HL-60 (cell line): ENCODE data around the gene PACSIN3.

Experiments used
- DNase-seq, 2 experiments: peaks; one replicate each; pipeline ENCODE4 v3.0.0-alpha.2; 2010 to 2020; ENCODE audit warnings: low read depth in 1 of 2, low spot score in 1 of 2
- H3K27ac ChIP-seq: fragments of 250-450 bp; sonication (Bioruptor Pico); replicated peaks from 2 replicates; pipeline ENCODE4 v1.5.1; 2020; ENCODE audit warnings: mild to moderate bottlenecking, moderate library complexity
- H3K27me3 ChIP-seq: fragments of 250-450 bp; sonication (Bioruptor Pico); 2 replicates; pipeline ENCODE4 v1.5.1; 2021; ENCODE audit warnings: mild to moderate bottlenecking, moderate library complexity; ENCODE audit not compliant: insufficient read depth, poor library complexity, severe bottlenecking
- H3K4me3 ChIP-seq: replicated peaks from 2 replicates; pipeline ENCODE4 v1.5.1; 2011; ENCODE audit warnings: mild to moderate bottlenecking, control low read depth, low read length; ENCODE audit not compliant: insufficient read depth
- GABPA ChIP-seq: IDR thresholded peaks from 2 replicates; pipeline ENCODE4 v1.6.1; 2012; ENCODE audit warnings: low read depth
- POLR2AphosphoS5 ChIP-seq: IDR thresholded peaks from 2 replicates; pipeline ENCODE4 v1.6.1; 2012; ENCODE audit warnings: low read depth
- SPI1 ChIP-seq: IDR thresholded peaks from 2 replicates; pipeline ENCODE4 v1.6.1; 2012; ENCODE audit warnings: low read depth, mild to moderate bottlenecking, borderline replicate concordance
- TF ChIP-seq, protein P1 (sequence below): IDR thresholded peaks from 2 replicates; pipeline ENCODE4 v1.6.1; 2012; ENCODE audit warnings: low read depth; ENCODE audit not compliant: insufficient replicate concordance
- TF ChIP-seq, protein P2 (sequence below): IDR thresholded peaks from one replicate; pipeline ENCODE4 v1.5.1; 2011; ENCODE audit warnings: low read length, control low read depth, inconsistent platforms; ENCODE audit not compliant: insufficient read depth

PACSIN3 gene

DNA sequence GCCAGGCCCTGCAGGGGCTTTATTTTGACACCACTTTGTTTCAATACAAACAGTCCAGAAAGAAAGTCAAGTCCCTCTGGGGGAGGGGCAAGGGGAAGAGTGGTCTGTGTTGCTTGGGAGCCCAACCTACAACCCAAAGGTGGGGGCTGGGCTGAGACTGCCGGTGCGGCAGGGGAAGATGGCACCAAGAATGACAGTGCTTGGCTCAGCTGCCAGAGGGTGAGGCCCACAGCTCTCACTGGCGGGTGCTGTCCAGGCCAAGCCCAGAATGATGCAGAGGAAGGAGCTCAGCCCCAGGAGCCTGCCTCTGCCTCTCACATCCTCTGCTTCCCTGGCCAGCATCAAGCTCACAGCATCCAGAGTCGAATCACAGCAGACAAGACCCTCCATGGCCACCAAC lies 21.9 kb downstream of the PACSIN3 start:
- Histone ChIP-seq H3K27me3 (no peaks in the 10 kb centered on the region), H3K4me3 (no peak overlapping the region), H3K27ac (no peak overlapping the region)
- TF ChIP-seq, protein P1, sequence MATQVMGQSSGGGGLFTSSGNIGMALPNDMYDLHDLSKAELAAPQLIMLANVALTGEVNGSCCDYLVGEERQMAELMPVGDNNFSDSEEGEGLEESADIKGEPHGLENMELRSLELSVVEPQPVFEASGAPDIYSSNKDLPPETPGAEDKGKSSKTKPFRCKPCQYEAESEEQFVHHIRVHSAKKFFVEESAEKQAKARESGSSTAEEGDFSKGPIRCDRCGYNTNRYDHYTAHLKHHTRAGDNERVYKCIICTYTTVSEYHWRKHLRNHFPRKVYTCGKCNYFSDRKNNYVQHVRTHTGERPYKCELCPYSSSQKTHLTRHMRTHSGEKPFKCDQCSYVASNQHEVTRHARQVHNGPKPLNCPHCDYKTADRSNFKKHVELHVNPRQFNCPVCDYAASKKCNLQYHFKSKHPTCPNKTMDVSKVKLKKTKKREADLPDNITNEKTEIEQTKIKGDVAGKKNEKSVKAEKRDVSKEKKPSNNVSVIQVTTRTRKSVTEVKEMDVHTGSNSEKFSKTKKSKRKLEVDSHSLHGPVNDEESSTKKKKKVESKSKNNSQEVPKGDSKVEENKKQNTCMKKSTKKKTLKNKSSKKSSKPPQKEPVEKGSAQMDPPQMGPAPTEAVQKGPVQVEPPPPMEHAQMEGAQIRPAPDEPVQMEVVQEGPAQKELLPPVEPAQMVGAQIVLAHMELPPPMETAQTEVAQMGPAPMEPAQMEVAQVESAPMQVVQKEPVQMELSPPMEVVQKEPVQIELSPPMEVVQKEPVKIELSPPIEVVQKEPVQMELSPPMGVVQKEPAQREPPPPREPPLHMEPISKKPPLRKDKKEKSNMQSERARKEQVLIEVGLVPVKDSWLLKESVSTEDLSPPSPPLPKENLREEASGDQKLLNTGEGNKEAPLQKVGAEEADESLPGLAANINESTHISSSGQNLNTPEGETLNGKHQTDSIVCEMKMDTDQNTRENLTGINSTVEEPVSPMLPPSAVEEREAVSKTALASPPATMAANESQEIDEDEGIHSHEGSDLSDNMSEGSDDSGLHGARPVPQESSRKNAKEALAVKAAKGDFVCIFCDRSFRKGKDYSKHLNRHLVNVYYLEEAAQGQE, result no peak
- no peak for TF ChIP-seq GABPA
- no peak for TF ChIP-seq SPI1
- TF ChIP-seq, protein P2, sequence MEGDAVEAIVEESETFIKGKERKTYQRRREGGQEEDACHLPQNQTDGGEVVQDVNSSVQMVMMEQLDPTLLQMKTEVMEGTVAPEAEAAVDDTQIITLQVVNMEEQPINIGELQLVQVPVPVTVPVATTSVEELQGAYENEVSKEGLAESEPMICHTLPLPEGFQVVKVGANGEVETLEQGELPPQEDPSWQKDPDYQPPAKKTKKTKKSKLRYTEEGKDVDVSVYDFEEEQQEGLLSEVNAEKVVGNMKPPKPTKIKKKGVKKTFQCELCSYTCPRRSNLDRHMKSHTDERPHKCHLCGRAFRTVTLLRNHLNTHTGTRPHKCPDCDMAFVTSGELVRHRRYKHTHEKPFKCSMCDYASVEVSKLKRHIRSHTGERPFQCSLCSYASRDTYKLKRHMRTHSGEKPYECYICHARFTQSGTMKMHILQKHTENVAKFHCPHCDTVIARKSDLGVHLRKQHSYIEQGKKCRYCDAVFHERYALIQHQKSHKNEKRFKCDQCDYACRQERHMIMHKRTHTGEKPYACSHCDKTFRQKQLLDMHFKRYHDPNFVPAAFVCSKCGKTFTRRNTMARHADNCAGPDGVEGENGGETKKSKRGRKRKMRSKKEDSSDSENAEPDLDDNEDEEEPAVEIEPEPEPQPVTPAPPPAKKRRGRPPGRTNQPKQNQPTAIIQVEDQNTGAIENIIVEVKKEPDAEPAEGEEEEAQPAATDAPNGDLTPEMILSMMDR, result no peak
- no peak for TF ChIP-seq POLR2AphosphoS5
- DNase-seq, result no peak

DNA sequence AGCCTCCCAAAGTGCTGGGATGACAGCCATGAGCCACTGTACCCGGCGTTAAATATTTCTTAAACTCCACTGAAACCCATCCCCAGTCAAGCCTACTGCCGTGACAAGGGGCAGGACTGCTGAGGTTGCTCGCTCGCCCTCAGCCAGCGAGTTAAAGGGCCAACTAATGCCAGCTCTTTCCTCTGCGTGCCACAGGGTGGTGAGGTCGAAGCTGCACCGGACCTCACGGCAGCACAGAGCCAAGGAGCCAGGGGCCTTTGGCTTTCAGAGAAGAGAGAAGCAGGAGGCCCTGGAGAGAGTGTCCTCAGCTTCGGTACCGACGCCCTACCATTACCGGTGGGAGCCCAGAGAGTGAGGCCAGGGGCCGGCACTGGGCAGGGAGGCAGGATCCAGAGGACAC lies 22.3 kb downstream of the PACSIN3 start:
- Histone ChIP-seq H3K4me3 (no peak overlapping the region), H3K27ac (no peak overlapping the region), H3K27me3 (no peaks in the 10 kb centered on the region)
- TF ChIP-seq SPI1, result no peak
- TF ChIP-seq POLR2AphosphoS5, result no peak
- TF ChIP-seq, protein P1, result no peak
- TF ChIP-seq GABPA, result no peak
- TF ChIP-seq, protein P2, result no peak
- DNase-seq, result no peak

DNA sequence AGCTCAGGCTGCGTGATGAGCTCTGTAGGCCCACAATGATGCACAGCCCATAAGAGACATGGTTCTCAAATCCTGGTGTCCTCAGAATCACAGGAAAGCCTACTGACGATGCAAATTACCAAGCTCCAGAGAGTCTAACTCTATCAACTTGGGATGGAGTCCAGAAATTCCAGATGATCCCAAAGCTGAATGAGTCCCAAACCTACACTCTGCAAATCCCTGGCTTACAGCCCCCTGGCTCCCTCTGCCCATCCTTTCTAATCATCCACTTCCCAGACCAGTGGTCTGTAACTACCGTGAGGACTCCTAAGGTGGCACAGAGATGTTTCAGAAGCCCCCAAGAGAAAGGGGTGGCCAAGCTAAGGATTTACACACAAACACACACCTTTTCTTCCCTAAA lies 23.0 kb downstream of the PACSIN3 start:
- no peak overlapping the region for H3K4me3 ChIP-seq
- TF ChIP-seq, protein P2, result no peak
- TF ChIP-seq SPI1 (no peak), POLR2AphosphoS5 (no peak; the same call in 1 of the 2 replicates), GABPA (no peak)
- TF ChIP-seq, protein P1, result no peak

More for the DNA sequence above, 23.0 kb downstream of the PACSIN3 start:
- no peak for DNase-seq
- H3K27ac ChIP-seq, result no peak overlapping the region
- no peaks in the 10 kb centered on the region for H3K27me3 ChIP-seq
